ENCODE data around the gene HAUS2. TPM values are rescaled to one million over a fixed set of nuclear protein-coding genes. Genes with fewer than 3 reads are reported as not detected.
"Not testable (repeated sequence)": the region's sequence is repeated elsewhere in the genome, so short reads cannot be mapped to it uniquely, and the experiment has no call there.

Gene HAUS2
- polyA plus RNA-seq, 1 donor from 2014 or later: 76.0 TPM

GRCh38 chr15:42556550-42557207, 8.0 kb downstream of the HAUS2 start:
- not testable (repeated sequence) for H3K79me2 ChIP-seq (replicated peaks; ENCODE audit: insufficient read depth, low read length); H3K4me3 ChIP-seq (ENCODE audit: low read length); H4K20me1 ChIP-seq (ENCODE audit: insufficient read depth)

DNA sequence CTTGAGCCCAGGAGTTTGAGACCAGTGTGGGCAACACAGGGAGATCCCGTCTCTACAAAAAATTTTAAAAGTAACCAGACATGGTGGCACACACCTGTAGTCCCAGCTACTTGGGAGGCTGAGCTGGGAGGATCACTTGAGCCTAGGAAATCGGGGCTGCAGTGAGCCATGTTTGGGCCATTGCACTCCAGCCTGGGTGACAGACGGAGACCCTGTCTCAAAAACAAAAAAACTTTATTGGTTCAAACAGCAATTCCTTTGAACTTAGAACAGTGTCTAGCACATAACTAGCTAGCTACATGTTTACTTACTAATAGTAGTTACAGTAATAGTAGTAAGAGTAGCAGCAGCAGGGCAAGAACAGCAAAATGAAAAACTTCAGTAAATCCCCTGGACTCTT, 10.1 kb downstream of the HAUS2 start:
- no peaks in the 10 kb centered on the region for H3K79me2 ChIP-seq (replicated peaks; ENCODE audit: insufficient read depth, low read length)
- no peaks in the 10 kb centered on the region for H3K36me3 ChIP-seq (ENCODE audit: insufficient read depth, low read length)
- no peaks in the 10 kb centered on the region for H3K9me2 ChIP-seq (ENCODE audit: insufficient read depth, low read length)
- H4K20me1 ChIP-seq (ENCODE audit: insufficient read depth): no peaks in the 10 kb centered on the region
- H3F3A ChIP-seq (ENCODE audit: insufficient read depth, low read length, poor library complexity, severe bottlenecking): no peaks in the 10 kb centered on the region
- H3K9me3 ChIP-seq (ENCODE audit: low read length): no peaks in the 10 kb centered on the region
- no peak overlapping the region for H2AFZ ChIP-seq (ENCODE audit: low read depth, low read length)
- no peak overlapping the region for H3K4me3 ChIP-seq (ENCODE audit: low read length)
- H3K27ac ChIP-seq (ENCODE audit: low read length): no peak overlapping the region
- no peak overlapping the region for H3K9ac ChIP-seq (ENCODE audit: low read length)
- TF ChIP-seq SMC3 (conservative IDR thresholded peaks at IDR 0.05; ENCODE audit: poor library complexity) (no peak), RAD21 (conservative IDR thresholded peaks at IDR 0.05) (no peak), EP300 (conservative IDR thresholded peaks at IDR 0.05; ENCODE audit: poor library complexity, severe bottlenecking) (no peak), POLR2AphosphoS5 (IDR thresholded peaks at IDR 0.05) (no peak), TAF1 (IDR thresholded peaks at IDR 0.05; ENCODE audit: low read depth) (no peak), MXI1 (conservative IDR thresholded peaks at IDR 0.05; ENCODE audit: poor library complexity, severe bottlenecking) (no peak), EZH2 (IDR thresholded peaks at IDR 0.05; ENCODE audit: borderline replicate concordance, insufficient read depth, low read length, poor library complexity, severe bottlenecking) (no peak)
- TF ChIP-seq, protein P1, sequence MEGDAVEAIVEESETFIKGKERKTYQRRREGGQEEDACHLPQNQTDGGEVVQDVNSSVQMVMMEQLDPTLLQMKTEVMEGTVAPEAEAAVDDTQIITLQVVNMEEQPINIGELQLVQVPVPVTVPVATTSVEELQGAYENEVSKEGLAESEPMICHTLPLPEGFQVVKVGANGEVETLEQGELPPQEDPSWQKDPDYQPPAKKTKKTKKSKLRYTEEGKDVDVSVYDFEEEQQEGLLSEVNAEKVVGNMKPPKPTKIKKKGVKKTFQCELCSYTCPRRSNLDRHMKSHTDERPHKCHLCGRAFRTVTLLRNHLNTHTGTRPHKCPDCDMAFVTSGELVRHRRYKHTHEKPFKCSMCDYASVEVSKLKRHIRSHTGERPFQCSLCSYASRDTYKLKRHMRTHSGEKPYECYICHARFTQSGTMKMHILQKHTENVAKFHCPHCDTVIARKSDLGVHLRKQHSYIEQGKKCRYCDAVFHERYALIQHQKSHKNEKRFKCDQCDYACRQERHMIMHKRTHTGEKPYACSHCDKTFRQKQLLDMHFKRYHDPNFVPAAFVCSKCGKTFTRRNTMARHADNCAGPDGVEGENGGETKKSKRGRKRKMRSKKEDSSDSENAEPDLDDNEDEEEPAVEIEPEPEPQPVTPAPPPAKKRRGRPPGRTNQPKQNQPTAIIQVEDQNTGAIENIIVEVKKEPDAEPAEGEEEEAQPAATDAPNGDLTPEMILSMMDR (IDR thresholded peaks at IDR 0.05; ENCODE audit: poor library complexity, severe bottlenecking): no peak
- TF ChIP-seq, protein P2, sequence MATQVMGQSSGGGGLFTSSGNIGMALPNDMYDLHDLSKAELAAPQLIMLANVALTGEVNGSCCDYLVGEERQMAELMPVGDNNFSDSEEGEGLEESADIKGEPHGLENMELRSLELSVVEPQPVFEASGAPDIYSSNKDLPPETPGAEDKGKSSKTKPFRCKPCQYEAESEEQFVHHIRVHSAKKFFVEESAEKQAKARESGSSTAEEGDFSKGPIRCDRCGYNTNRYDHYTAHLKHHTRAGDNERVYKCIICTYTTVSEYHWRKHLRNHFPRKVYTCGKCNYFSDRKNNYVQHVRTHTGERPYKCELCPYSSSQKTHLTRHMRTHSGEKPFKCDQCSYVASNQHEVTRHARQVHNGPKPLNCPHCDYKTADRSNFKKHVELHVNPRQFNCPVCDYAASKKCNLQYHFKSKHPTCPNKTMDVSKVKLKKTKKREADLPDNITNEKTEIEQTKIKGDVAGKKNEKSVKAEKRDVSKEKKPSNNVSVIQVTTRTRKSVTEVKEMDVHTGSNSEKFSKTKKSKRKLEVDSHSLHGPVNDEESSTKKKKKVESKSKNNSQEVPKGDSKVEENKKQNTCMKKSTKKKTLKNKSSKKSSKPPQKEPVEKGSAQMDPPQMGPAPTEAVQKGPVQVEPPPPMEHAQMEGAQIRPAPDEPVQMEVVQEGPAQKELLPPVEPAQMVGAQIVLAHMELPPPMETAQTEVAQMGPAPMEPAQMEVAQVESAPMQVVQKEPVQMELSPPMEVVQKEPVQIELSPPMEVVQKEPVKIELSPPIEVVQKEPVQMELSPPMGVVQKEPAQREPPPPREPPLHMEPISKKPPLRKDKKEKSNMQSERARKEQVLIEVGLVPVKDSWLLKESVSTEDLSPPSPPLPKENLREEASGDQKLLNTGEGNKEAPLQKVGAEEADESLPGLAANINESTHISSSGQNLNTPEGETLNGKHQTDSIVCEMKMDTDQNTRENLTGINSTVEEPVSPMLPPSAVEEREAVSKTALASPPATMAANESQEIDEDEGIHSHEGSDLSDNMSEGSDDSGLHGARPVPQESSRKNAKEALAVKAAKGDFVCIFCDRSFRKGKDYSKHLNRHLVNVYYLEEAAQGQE (IDR thresholded peaks at IDR 0.05; ENCODE audit: borderline replicate concordance): no peak
- no peaks in the 10 kb centered on the region for H3K27me3 ChIP-seq (ENCODE audit: insufficient read depth, low read depth, low read length)
- no peak overlapping the region for H3K4me2 ChIP-seq (ENCODE audit: low read length)

More at GRCh38 chr15:42556550-42557207, 8.0 kb downstream of the HAUS2 start:
- H3K27ac ChIP-seq (ENCODE audit: low read length); H3K9me3 ChIP-seq (ENCODE audit: low read length); H3K27me3 ChIP-seq (ENCODE audit: insufficient read depth, low read depth, low read length); H3K4me2 ChIP-seq (ENCODE audit: low read length); H3K9me2 ChIP-seq (ENCODE audit: insufficient read depth, low read length); H2AFZ ChIP-seq (ENCODE audit: low read depth, low read length); H3K36me3 ChIP-seq (ENCODE audit: insufficient read depth, low read length); H3F3A ChIP-seq (ENCODE audit: insufficient read depth, low read length, poor library complexity, severe bottlenecking); H3K9ac ChIP-seq (ENCODE audit: low read length): not testable (repeated sequence)

Data from neural cell (in vitro differentiated cells).